Islet of Langerhans (tissue), 1 donor: ENCODE measurements around the gene OR5K3.

Source experiments
- FAIRE-seq: peaks from one replicate; lab custom pipeline; 2011; peaks lifted over from hg19 to GRCh38; lab: Jason Lieb, UNC

OR5K3 gene

DNA sequence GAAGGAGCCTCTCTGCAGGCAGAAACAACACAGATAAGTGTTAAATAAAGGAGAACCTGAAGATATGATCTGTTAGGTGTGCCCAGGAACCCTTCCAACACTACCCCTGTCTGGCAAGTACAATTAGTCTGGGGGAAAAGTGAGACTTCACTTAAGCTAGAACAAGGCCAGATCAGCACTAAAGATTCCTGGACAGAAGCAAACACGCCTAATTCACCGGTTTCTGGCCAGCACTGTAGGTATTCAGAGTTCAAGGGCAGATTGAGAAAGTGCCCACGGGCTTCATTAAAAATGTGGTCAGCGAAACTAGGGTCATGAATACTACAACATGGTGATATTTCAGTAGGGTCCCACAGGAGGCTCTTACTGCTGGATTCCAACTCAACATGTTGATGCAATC lies 43.9 kb downstream of the OR5K3 start:
- FAIRE-seq: no peak

DNA sequence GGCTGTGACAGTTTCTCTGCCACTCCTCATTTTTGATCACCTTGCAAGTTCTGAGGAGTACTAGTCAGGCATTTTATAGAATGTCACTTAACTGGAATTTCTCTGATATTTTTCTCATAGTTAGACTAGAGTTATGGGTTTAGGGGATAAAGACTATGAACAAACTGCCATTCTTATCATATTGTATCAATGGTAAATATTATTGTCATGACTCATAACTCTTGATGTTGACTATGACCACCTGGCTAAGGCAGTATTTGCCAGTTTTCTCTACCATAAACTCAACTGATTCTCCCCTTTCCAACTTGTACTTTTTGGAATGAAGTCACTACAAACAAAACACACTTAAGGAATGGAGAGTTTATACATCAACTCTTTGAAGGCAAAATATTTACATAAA lies 49.8 kb downstream of the OR5K3 start:
- FAIRE-seq: no peak
